GM21515 (cell line): Measurements from ENCODE around the gene SLU7.

Source experiments
- ATAC-seq: cut with Tn5 transposase; IDR thresholded peaks from one replicate; pipeline ENCODE4 v1.9.1; 2021; ENCODE audit not compliant: unreplicated experiment

The SLU7 gene

DNA sequence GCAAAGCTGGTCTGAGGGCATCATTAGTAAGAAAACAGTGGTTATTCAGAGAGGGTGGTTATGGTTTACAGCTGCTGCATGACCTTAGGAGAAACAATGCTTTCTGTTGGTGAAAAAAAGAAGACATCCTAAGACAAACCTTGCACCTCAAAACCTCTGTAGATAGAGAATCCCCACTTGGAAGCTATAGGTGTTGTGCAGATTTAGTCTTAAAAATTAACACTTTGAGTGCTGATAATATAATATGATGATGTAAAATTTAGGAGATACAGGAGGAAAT, 1.4 kb upstream of the SLU7 start:
- ATAC-seq, result no peak

DNA sequence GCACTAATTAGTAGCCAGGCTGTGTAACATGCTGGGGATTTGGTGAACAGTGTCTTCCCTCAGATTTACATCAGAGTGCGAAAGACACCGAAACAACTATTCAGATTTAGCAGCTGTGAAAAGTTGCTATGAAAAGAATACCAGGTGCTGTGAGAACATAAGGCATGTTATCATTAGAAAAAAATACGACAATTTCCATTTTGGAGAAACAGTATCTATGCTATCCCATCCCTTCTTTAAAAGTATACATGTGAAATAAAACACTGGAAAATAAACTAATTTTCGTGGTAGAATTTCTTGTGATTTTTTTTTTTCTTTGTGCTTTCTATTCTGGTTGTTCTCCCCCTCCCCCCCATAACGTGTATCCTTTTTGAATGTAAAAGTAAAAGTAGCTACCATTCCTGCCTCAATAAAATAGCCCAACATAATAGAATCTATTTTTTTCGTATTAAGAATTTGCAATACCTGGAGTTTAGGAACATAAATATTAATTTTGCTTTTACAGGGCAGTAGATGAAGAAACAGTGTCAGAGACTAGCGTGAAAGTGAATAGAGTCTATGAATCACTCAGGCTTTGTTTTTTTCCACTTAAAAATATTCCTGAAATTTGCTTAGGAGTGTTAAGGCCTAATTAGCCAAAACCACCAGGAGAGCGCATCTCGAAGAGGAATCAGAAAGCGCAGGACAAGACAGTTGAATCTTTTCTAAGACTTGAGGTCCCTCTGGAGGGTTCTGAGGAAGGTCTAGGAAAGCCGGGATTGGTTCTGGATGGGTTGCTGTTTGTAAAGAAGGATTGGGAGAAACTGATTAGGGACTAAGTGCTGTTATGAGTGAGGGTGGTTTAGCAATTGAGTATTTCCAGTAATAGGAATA, 813 bp upstream of the SLU7 start:
- ATAC-seq, result peak; percentile 43

DNA sequence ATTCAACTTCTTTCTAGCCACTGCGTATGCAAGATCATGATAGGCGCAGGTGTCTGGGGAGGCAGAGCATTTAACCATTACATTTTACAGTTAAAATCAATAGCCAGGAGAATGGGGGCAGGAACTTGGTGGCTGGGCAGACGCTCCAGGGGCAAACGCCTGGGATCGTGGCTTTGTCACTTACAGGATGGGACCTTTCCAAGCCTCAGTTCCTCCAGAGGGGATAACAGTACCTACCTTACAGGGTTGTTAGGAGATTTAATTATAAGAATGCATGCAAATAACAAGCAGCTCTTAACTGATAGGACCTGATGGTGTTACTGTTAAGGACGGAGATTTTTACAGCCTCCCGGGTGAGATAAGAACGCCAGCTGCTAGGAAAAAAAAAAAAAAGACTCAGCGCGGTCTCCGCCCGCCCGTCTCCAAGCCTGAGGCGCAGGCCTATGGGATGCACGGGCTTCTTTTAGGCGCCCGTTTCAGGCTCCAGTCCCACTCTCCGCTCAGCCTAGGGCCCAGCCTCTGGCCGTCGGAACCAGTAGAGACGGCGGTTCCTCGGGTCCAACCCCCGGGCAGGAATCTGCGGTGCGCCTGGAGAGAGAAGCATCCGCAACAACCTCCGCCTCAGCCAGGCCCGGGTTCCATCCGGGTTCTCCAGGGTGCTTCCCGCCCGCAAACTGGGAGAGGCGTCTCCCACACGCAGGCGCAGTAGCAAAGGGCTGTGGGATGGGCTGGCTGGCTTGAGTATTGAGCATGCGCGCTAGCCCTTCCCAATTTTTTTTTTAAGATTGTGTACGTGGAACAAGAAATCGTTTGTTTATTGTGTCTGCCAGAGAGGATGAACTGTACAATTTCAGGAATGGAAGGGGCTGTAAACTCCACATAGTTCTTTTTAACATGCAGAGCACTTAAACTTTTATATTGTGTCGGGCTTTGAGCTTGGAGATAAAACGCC, 19.2 kb downstream of the SLU7 start, which contains the start of gene FAM200C:
FAM200C (minus strand) TSS at position 653 of the 952 bp plus-strand sequence. CDS start 4,564 bp downstream, outside the sequence.
- peak; percentile 86 for ATAC-seq

DNA sequence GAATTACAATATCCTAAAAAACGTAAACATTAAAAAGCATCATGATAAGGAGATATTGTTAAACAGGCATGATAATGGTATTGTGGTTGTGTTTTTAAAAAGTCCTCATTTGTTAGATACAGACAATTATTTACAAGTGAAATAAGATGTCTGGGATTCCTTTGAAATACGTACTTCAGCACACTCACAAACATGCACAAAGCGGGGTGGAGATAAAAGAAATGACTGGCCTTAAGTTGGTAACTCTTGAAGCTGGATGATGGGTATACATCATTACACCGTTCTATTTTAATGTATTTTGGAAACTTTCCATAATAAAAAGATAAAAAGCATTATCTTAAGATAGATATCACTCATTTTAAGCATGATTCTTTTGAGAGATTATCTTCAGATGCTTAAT, 20.1 kb downstream of the SLU7 start:
- no peak for ATAC-seq

DNA sequence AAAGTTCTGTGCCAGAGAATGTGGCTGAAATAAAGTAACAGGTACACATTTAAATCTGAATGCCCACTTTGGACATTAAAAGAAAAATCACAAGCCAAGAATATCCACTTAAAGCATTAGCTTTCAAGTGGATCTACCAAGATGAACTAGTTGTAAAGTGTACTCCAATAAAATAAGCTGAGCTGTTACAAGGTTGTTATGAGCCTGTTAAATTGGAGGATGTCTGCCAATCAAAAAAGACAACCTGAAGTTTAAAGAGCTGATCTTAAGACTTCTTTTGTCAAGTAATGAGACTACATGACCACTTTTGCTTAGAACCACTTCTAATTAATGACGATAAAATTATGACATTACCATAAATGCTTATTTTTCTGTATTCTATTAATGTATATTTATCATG, 21.4 kb downstream of the SLU7 start:
- ATAC-seq, result no peak

DNA sequence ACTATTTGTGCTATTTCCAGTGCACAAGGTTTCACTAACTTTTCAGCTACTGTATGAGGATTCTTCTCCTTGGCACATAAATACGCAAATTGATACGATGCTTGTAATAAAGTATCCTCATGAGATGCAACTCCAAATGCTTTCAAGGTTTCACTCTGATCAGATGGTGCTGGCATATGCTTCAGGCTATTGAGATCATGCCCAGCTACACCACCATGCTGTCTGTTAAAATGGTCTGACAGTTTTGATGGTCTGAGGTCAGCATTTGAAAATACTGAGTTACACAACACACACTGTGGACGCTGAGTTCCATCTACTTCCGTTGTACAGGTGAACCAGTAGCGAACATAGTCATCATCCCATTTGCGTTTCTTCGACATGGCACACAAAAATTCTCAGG, 23.8 kb downstream of the SLU7 start:
- ATAC-seq, result no peak

DNA sequence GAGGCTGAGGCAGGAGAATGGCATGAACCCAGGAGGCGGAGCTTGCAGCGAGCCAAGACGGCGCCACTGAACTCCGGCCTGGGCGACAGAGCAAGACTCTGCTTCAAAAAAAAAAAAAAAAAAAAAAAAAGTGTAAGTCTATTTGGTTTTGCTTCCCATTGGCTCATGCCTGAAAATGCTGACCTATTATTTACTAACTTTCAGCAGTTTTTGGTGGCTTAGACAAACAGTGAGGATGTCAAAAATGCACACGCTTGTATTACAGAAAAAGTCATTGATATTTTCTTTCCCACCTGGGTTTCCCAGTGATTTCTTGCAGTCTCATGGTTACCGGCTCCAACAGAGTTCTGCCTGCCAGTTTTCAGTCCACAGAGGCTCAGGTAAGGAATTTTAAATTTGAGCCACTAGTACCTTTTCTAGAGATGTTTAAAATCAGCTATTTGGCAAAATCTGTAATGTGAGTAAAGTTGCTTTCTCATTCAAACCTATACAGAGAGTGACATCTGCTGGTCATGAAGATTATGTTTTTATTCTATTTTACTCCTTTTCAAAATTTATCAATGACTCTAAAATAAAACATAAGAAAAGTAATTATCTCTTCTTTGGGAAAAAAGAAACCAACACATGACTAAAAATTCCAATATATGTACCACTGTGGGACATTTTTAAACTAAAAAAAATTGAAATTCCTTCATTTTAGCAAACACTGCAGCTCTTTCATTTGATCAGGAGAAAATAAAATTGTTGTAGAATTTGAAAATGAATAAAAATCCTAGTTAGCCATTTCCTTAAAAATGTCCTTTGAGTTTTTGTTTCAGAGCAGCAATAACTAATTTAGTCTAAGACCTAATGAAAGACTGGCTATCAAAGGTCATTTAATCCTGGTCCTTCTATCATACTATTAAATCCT, 27.8 kb downstream of the SLU7 start:
- ATAC-seq, result no peak

DNA sequence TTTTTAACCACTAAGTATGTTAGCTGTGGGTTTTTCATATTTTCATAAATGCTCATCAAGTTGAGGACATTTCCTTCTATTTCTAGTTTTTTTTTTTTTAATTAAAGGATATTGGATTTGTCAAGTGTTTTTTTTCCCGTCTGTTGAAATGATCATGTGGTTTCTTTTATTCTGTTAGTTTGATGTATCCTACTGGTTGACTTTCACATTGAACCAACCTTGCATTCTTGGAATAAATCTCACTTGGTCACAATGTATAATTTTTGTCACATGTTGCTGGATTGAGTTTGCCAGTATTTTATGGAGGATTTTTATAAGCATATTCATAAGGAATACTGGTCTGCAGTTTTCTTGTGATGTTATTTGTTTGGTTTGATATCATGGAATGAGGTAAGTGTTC, 31.4 kb downstream of the SLU7 start:
- ATAC-seq, result no peak

DNA sequence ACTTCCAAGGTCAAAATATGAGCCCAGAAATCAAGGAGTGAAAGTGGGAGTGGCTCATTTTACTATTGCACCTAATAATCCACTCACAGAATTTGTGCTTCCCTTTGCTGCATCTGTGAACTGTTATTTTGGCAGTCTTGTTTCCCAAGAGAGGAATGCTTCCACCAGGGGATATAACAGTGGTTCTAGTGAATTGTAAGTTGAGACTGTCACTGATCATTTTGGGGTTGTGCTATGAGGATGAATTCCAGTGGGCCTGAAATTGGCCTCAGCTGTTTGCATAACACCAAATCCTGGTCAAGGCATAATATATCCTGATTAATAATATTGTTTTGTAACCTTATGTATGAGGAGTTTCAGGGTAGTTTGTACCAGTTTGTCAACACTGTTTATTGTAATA, 33.4 kb downstream of the SLU7 start:
- ATAC-seq, result no peak

DNA sequence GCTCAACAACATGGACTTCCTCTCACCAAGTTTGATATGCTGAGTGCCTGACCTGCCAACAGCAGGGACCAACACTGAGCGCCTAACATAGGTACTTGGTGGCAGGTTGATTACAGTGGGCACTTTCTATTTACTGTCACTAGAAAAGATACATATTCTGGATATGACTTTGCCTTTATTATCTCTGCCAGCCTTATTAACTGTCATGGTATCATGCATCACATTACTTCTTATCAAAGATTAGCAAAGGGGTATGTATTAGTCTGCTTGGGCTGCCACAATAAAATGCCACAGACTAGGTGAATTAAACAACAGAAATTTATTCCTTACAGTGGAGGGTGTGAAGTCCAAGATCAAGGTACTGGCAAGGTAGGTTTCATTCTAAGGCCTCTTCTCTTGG, 34.2 kb downstream of the SLU7 start:
- no peak for ATAC-seq

DNA sequence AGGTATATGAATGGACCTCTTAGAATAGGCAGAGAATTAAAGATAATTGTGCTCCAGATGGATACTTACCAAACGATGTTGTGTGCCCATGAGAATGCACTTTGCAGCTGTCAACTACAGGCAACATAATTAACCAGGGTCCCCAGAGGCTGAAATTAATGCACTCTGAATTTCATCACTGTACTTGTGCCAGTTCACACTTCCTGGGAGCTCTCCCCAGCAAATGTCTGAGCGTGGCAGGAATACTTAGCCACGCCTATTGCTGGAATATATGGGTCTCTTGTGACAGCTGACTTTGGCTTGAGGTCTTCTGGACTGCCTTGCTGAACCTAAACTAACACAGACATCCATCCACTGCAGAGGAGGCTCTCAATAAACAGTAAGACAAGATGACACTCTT, 36.5 kb downstream of the SLU7 start:
- ATAC-seq, result no peak

DNA sequence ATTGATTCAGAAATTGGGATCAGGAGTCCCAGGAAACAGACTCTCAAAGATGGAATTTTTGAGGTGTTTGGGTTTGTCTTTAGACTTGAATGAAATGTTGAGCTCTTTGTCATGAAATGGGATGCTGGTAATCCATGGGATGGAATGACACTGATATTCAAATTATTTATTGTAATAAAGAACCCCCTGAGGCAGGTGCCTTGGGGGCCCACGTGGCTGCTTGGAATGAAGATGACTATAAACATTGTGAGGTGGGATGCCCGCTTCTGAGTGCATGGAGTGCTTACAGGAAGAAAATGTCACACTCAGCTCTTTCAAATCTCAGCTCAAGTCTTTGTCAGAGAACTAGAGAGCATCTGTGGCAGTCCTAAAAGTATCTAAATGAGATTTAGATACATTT, 38.8 kb downstream of the SLU7 start:
- ATAC-seq, result no peak

DNA sequence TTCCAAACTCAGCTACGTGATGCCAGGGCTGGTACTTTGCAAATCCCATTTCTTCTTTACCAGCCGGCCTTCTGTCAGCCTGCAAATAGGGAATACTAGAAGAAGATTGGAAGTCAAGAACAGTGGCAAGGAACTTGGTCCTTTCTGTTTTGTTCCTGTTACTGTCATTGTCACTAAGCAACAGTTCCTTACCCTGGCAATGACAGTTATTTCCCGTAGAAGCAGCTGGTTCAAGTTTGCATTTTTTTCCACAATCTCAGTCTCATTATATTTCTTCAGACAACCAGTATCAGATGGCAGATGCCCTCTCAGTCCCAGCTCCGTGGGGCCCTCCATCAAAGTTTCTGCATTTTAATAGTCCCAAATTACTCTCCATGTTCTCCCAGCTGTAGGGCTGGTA, 39.4 kb downstream of the SLU7 start:
- no peak for ATAC-seq

DNA sequence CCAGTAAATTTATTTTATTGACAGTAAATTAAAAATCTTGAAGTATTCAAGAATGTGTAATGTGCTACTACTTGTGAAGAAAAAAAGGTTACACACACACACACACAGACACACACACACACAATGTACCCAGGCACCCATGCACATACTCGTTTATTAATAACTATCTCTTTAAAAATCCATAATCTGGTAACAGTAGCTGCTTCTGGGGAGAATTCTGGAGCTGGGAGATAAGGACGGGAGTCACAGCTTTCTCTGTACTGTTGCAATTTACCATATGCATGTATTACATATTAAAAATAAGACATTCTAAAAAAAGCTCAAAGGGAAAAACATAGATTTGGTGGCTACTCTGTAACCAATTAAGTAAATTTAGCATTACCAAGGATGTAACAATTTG, 40.6 kb downstream of the SLU7 start:
- no peak for ATAC-seq

DNA sequence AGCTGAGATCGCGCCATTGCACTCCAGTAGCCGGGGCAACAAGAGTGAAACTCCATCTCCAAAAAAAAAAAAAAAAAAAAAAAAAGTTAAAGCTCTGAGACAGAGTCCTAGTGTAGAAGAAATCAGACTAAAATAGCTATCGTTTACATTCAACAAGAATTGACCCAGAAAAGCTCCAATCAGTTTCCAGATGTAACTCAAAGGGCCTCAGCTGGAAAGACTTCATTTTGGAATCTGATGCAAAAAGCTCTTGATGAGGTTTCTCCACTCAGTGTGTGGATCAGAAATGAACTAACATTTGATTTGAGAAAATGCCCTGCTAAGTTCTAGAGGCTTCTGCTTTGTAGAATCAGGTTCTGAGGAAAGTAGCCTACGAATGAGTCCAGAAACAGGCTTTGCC, 41.2 kb downstream of the SLU7 start:
- ATAC-seq, result no peak

DNA sequence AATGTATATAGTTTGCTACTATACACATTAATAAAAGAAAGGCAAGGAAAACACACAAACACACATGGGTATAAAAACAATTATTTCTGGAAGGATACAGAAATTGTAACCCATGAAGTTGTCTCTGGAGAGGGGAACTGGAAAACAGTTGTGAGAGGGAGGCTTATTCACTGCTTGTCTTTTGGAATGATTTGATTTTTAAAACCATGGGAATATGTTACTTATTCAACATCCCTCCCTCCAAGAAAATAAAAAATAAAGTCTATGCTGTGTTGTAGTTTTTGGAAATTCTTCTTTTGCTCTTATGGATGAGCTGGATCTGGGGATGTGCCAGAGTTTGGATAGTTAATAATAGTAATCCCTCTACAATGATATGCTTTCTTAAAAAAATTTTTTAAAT, 42.5 kb downstream of the SLU7 start:
- no peak for ATAC-seq

DNA sequence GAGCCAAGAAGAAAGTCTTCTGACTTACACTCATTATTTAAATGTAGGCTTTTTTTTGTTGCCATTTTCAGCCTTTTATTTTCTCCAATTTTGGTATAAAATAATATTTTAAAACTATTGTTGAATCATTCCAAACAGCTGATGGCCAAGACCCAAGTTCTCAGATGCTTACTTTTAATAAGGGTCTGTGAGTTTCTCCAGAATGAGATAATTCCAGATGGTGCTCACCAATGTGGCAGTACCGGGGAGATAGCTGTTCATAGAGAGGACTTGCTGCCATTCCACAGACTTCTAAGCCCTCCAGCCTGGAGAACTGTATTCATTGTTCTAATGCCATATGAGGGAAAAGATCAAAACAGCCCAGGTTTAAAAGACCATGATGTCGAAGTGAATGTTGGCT, 43.2 kb downstream of the SLU7 start:
- ATAC-seq, result no peak

DNA sequence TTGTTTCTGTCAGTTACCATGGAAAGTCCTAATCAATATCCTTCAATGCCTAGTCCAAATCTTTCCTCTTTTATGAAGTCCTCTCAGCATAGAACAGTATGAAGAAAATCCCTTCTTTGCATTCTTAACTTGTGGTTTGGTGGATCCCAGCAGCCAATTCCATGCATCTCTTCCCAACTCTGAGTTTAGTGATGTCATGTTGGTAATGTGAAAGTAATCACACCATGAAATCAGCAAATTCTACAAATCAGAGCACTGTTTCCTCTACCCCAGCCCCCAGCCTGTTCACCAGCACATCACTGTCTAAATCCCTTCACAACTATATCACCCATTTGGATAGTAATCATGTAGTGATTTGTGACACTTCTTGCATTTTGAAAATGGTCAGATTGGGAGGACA, 43.7 kb downstream of the SLU7 start:
- ATAC-seq, result no peak

DNA sequence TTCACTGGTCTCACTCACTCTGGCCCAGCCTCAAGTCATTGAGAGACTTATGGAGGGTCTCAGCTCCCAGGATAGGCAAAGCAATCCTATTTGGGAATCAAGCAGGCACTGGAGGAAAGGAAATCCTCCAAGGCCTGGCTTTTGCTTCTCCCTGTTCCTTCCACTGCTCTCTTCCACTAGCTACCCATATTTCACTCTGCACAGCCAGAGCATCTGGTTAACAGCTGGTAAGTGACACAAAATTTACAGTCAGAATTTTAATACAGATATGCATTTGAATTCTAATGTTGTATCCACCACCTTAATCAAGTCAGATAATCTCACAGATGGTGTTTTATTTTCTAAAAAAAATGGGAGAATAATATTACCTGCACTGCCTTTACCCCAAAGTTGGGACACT, 47.6 kb downstream of the SLU7 start:
- ATAC-seq, result no peak

DNA sequence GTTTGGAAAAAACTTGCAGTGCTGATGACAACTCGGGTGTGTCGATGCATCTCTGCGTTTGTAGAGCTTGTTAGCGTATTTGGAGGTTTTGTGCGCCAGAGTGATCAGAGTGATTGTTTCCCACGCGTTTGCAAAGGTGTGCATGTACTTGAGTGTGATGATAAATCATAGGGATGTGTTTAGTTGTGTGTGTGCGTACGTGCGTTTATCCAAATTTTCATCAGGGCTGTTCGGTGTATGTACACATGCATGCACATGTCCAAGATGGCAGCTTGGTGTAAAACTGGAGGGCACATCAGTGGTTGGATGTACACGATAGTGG, 48.2 kb downstream of the SLU7 start:
- no peak for ATAC-seq

DNA sequence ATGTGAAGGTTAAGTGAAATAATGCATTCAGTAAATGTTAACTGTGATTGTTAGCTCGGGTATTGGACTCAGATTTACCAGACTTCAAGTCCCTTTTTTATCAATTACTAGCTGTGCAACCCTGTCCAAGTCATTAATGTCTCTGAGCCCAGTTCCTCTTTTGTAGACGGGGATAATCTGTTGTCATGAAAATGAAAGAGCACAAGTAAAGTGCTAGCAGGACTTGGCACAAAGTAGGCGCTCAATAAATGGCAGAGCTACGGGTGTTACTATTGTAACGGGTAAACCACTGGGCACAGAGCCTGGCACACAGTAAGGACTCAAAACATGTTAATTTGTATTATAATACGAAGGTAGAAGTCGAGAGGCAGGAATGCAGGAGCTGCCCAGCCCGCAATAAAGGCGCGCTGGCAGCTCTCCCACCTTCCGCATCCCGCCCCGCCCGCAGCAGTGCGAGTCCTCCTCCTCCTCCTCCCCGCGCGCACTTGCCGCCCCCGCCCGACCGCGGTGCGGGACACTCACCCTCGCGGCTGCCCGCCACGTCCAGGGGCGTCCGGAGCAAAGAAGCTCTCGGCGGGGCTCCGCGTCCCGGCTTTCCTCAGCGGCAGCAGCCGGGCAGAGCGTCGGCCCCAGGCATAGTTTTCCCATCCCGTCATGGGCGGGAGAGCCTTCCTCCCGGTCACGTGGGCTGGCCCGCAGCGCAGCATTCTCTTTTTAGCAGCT, 48.7 kb downstream of the SLU7 start, which contains the start of gene C1QTNF2:
C1QTNF2 (minus strand) TSS at position 637 of the 723 bp plus-strand sequence. CDS start 15,615 bp downstream, outside the sequence.
- no peak for ATAC-seq
